Stimulated activated CD4-positive, alpha-beta T cell treated with anti-CD3 and anti-CD28 coated beads, Interleukin-4, amount 100 ng/mL, for 48 hours (primary cell): Measurements from ENCODE around the gene TXNDC17.
"Not testable (repeated sequence)": the region's sequence is repeated elsewhere in the genome, so short reads cannot be mapped to it uniquely, and the experiment has no call there.

Source experiments
- DNase-seq, 2 donors: peaks; one replicate each; pipeline ENCODE4 v3.0.0-alpha.2; 2020; ENCODE audit warnings: low read depth in 2 of 2

Gene TXNDC17

DNA sequence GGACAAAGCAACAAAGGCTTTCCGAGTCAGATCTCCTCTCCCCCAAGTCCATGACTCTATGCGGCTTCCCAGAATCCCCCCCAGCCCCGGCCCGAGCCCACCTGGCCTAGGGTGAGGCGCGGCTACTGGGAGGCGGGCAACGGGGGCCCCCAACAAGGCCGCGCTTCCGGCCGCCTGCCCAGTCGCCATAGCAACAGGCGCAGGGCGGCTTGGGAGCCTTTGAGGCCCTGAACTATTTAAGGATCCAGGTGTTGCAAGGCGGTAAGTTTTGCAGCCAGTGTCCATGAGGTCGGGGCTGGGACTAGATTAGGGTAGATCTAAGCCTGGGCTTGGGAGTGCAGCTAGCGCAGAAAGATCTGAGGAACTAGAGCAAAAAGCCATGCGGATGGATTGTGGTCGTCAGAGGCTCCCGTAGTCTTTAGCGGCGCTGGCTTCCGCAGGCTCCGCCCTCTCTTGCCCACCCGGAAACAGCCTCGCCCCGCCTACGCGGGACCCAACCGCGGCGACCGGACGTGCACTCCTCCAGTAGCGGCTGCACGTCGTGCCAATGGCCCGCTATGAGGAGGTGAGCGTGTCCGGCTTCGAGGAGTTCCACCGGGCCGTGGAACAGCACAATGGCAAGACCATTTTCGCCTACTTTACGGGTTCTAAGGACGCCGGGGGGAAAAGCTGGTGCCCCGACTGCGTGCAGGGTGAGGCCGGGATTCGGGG lies at the start of gene TXNDC17, which contains the start of gene KIAA0753:
Gene TXNDC17, plus strand, starts transcription at position 525 of the 711 bp plus-strand sequence. Its CDS starts 23 bp downstream, at position 548.
Gene KIAA0753, minus strand, starts transcription at position 176 of the 711 bp plus-strand sequence. CDS start 5,608 bp downstream, outside the sequence.
- peak; percentile 93 for DNase-seq

DNA sequence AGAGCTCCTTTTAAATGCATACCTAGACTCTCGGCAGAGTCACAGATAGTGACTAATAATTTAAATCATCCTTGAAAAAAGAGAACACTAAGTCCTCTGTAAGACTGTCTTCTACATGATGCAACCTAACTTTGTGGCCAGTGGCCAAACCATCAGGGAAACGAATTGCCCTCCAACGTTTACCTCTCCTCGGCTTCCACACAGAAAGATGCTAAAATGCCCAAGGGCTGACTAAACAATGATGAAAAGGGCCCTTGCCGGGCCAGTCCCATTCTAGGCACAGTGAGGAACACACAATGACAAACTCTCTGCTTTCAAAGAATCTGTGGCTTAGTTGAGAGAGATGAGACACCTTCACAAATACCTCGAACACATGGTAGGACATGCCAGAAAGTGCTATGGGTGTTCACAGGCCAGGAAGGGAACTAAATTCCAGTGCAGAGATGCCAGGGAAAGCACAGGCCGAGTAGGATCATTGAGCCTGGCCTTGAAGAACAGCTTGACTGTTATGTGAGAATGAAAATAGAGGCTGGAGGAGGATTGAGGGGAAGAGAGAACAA lies 49.2 kb upstream of the TXNDC17 start:
- DNase-seq: no peak

DNA sequence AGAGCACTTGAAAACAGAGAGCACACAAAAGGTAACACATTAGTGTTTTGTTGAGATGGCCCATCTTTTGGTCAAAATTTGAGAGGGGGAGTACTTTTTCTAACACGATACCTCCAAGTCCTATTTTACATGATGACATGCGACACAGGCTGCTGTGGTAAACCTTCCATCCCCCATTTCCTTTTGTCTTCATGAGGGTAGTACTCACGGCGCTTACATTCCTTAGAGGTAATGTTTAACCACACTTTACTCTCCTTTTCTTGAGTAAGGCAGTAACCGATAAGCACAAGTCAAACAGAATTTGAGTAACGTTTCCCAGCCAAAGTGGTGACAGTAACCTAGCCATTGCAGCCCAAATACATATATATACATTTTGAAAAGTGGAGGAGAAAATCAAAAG lies 48.7 kb upstream of the TXNDC17 start:
- DNase-seq: no peak

DNA sequence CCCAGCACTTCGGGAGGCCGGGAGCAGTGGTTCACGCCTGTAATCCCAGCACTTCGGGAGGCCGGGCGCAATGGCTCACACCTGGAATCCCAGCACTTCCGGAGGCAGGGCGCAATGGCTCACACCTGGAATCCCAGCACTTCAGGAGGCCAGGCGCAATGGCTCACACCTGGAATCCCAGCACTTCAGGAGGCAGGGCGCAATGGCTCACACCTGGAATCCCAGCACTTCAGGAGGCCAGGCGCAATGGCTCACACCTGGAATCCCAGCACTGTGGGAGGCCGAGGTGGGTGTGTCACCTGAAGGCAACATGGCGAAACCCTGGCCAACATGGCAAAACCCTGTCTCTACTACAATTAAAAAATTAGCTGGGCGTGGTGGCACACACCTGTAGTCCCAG lies 47.5 kb upstream of the TXNDC17 start:
- DNase-seq: not testable (repeated sequence)

DNA sequence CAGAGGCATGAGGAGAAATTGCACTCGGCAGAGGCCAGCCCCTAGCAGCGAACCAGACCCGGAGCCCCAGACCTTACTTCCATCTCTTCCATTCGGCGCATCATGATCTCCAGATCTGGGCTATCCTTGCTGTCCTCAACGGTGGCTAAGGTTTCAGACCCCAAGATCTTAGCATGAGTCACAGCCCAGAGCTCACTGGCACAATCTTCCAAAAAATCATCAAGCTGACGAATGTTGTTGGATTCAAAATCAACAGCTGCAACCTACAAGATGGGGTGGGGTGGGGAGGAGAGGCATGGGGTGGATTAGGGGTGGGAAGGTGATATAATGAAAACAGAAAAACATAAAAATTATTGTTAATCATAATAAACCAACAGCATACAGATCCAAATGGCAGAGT lies 44.8 kb upstream of the TXNDC17 start:
- DNase-seq: no peak

DNA sequence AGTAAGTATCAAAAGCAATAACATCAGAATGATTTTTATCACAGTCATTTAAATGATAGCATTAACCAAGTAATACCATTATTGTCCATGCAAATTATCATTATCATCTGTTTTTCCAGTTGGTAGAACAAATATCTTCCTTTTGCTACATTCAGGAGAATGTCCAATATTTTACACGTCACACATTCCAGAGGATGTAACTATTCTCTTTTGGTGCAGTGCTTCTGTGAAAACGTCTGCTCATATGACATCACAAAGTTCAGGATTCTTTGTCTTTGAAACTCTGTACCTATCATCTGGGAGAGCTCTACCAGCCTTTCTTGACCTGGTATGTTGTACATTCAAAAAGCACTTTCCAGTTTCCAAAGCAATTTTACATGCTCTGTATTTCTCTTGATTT lies 44.3 kb upstream of the TXNDC17 start:
- no peak for DNase-seq

DNA sequence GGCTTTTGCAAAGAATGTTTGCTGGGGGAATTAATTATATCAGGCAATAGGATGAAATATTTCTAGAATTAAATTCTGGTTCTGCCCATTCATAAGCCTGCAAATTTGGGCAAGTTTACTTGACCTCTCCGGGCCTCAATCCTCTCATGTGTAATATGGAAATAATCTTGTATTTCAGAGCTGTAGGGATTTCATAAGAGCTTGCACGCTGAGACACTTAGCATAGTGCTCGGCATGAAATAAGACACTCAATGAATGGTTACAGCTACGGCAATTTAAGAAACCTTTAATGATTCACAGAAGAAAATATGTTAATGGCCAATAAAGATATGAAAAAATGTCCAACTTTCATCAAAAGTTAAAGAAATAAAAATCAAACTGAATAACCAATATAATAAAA lies 43.9 kb upstream of the TXNDC17 start:
- no peak for DNase-seq

DNA sequence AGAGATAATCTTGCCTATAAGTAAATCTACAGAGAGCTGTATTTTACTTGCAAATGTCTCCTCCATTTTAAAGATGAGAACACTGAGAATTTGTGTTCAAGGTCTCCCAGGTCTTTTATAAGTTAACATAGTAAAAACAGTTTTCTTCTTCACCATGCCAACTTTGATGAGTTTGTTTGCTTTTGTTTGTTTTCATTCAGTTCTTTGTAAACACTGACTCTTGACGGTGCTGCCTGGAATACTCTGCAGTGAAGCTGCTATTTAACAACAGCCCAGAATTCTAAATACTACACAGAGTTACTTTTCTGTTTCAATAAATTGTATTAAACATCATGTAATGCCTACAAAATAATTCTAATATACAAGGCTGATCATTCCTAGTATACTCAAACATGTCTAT lies 43.1 kb upstream of the TXNDC17 start:
- no peak for DNase-seq

DNA sequence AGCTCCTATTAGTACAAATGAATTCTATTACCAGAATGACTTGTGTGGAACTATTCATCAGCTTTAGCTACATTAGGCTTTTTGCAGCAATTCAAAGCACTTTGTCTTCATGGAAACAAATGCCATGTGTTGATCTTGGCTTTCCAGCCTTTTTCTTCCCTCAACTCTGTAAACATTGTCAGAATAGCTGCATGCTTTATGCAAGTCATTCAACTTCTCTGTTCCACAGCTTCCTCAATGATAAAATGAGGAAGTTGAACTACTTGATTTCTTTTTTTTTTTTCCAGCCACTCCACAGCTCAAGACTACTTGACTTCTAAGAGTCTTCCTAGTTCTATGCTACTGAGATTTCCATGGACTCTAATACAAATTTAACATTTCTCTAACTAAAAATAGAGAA lies 41.5 kb upstream of the TXNDC17 start:
- DNase-seq: no peak

DNA sequence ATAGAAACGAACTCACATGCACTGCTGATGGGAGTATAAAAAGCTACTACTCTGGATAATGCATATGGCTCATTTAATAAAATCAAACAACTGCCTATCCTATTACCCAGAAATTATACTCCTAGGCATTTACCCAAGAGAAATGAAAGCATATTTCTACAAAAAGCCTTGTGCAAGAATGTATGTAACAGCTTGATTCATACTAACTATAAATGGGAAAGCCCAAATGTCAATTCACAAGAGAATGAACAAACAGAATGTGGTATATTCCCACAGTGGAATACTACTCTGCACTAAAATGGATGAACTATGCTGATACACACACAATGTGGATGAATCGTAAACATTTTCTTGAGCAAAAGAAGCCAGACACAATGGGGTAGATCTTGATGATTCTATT lies 38.7 kb upstream of the TXNDC17 start:
- no peak for DNase-seq

DNA sequence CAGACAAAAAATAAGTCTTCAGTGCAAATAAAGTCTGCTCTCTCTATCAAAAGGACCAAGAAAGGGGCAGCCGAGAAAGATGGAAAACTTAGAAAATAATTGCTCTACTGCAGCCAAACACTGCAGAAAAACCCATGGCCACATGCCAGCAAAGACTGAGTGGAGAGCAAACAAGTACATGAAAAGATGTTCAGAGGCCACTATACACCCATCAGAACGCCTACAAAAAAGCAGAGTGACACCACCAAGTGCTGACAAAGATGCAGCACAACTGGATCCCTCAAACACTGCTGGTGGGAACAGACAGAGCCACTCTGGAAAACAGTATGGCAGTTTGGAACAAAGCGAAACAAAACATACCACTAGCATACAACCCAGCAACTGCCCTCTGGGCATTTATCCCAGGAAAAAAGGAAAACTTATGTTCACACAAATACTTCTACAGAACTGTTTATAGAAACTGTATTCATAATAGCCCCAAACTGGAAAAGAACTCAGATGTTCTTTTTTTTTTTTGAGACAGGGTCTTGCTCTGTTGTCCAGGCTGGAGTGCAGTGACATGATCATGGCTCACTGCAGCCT lies 37.0 kb upstream of the TXNDC17 start:
- DNase-seq: no peak

DNA sequence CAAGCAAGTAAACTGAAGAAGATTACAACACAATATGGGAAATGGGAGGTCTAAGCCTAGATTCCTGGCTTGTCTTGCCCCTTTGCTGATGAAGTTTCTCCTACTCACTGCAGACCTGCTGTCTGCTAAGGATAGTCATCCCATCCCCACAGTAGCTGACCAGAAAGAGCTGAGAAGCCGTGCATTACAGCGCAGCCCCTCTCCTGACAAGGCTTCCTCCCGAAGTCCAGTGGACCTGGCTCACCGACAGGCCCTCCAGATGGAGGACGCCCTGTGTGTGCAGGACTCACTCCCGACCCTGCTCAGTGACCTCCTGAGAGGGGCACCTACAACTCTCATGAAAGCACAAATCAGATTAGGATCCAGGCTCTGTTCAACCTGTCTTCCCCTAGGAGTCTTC lies 35.7 kb upstream of the TXNDC17 start:
- no peak for DNase-seq

DNA sequence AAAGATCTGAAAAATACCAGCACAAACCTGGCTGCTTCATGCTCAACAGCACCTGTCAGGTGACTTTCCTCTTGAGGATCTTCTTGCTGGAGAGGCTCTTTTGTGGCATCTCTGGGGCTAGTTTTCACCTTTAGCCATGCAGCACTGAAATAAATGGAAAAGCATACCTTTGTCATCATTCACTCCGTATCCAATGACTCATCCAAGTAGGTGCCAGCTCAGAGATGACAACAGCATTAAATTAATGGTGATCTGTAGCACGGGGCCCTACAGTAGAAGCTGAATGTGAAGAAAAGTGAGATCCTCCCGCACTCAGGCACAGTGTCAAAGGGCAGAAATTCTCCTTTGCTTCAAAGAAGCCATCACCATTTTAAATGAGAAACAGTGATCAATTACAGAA lies 32.5 kb upstream of the TXNDC17 start:
- DNase-seq: no peak

DNA sequence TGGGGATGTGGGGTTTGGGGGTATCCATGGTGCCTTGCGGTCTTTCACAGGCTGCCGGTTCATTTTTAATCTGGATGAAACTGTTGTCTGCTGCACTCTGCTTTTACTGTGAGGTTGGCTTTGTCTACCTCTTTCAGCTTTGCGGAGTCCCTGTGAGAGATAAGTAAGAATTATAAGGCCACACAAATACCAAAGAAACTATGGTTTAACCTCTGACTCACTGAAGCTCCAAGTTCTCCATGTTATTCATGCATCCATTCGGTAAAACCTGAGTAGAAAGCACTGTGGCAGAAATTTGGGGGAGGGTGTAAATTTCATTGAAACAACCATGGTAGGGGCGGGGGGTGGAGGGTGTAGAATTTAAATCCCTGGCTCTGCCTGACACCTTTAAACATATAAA lies 30.8 kb upstream of the TXNDC17 start:
- no peak for DNase-seq

DNA sequence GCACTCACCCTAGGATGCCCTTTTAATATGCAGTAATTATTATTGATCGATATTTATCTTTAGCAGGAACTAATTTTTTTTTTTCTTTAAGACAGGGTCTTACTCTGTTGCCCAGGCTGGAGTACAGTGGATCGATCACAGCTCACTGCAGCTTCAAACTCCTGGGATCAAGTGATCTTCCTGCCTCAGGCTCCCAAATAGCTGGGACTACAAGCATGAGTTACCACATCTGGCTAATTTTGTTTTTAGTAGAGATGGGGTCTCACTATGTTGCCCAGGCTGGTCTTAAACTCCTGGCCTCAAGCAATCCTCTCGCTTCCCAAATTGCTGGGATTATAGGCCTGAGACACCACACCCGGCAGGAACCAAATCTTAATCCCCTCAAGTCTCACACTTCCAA lies 29.6 kb upstream of the TXNDC17 start:
- DNase-seq: no peak

DNA sequence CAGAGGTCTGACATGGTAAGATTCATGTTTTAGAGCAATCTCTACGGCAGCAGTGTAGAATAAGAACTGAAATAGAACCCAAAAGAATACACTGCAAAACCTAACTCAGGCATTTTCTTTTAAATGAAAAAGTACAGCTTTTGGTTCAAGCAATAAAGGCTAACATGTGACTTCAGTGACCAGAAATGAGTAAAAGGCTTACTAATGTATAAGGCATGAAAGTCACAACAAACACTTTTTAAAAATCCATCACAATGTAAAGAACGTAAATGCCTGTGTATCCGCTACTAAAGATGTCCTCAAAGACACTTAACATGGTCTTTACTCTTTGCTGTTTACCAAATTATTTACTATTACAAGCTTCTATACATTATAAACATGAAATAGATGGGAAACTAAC lies 16.9 kb upstream of the TXNDC17 start:
- no peak for DNase-seq

DNA sequence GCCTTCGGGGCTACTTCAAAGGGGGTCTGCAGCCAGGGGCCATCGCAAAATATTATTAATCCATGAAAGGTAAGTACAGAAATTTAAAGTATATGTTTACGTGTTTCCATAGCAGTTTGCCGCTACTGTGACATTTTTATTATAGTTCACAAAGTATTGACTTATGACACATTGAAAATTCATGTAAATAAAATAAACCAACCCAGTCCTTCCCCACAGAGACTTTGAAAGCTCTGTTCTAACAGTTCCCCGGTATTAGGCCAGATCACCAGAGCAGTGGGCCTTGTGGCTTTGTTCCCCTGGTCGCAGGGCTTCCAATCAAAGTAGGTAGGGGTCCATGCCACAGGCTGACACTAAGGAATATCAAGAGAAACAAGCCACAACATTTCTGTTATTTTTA lies 14.2 kb upstream of the TXNDC17 start:
- DNase-seq: no peak

DNA sequence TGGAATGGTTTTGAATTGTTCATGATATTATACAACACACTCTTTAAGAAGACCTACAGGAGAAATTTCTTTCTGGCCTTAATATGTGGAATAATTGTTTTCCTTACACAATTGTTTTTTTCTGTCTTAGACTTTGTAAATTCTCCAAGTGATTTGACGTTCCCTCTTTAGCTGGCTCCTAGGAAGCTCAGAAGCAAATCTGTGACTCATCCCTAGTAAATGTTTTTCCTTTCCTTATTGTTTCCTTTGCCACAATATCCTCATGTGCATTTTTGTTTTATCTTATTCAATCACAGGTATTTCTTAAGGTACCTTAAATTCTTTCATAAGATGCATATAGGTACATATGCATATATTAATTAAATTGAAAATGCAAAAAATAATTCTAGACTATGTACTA lies 13.8 kb upstream of the TXNDC17 start:
- DNase-seq: no peak

DNA sequence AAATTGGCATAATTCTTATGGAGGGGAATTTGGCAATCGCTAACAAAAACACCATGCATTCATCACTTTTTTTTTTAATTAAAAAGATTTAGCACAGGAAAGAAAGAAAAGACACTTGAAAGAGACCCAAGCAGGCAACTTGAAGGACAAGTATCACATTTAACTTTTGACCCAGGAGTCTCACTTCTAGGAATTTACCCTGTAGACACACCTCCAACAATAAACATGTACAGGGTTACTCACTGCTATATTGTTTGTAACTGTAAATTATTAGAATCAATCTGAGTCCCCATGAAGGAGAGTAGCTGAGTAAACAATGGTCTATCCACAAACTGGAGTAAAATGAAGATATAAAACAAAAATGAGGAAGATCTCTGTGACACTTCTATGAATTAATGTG lies 10.5 kb upstream of the TXNDC17 start:
- no peak for DNase-seq

DNA sequence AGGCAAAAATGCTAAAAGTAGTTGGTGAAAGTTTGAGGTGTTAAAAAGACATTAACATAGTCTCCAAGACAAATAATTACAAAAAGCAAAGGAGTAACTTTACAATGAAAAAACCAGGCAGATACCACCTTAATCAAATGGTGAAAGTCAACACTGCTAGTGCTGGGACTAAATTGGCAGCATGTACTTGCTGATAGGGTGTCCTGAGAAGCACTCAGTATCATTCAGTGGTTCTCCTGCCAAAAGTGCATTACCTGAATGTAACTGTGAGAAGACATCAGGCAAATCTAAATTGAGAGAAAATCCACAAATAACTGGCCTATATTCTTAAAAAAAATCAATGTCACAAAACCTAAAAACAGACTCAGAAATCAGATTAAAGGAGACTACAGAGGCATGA lies 8.3 kb upstream of the TXNDC17 start:
- DNase-seq: no peak

DNA sequence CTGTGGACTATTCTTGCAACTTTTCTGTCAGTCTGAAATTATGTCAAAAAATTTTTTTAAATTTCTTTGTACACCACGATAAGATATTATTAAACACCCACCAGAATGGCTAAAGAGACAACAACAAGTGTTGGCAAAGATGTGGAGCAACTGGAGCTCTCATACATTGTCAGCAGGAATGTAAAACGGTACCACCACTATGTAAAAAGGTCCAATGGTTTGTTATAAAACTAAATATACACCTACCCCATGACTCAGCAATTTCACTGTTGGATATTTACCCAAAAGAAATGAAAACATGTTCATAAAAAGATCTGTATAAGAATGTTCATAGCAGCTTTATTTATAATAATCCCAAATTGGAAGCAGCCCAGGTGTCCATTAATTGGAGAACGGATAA lies 7.6 kb upstream of the TXNDC17 start:
- no peak for DNase-seq

DNA sequence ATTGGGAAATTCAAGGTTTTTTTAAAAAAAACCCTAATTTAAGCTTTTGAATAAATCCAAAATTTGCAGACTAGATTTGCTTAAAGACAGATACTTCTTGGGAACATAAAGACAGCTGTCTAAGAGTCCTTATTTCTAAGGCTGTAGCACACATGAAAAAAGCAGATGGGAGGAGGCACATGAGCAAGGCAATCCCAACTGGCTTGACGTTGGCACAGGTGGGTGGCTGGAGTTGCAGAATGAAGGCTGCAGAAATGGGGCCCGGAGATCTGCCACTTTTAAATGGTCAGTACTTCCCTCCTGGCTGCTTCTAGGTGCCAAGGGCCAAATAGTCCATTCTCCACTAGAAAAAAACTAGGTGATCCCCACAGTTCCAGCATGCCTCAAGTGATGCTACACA lies 4.8 kb upstream of the TXNDC17 start:
- no peak for DNase-seq
